Cardiac muscle cell (in vitro differentiated cells and primary cell): Measurements from ENCODE around the gene ULK2. TPM values are rescaled to one million over a fixed set of nuclear protein-coding genes. Genes with fewer than 3 reads are reported as not detected.

Source experiments
- DNase-seq, 2 donors: peaks; one replicate each; pipeline versions ENCODE4 v3.0.0 to v3.0.0-alpha.2; 2010 to 2017; ENCODE audit warnings: low read depth in 1 of 2, low spot score in 1 of 2
- H3K27ac ChIP-seq: fragments of 200-600 bp; sonication (generic); 2 replicates; pipeline ENCODE4 v1.5.1; 2016
- H3K27me3 ChIP-seq: fragments of 200-600 bp; sonication (generic); 2 replicates; pipeline ENCODE4 v1.6.0; 2016; ENCODE audit warnings: control low read depth
- H3K36me3 ChIP-seq: fragments of 200-600 bp; sonication (generic); 2 replicates; pipeline ENCODE4 v1.5.1; 2016; ENCODE audit warnings: control low read depth
- H3K4me1 ChIP-seq: fragments of 200-600 bp; sonication (generic); 2 replicates; pipeline ENCODE4 v1.8.1; 2017; ENCODE audit warnings: low read depth, mild to moderate bottlenecking, mixed run types
- H3K4me3 ChIP-seq: fragments of 200-600 bp; sonication (generic); 2 replicates; pipeline ENCODE4 v1.5.1; 2016; ENCODE audit warnings: mild to moderate bottlenecking
- H3K9me3 ChIP-seq: fragments of 200-600 bp; sonication (generic); 2 replicates; pipeline ENCODE4 v1.5.1; 2017; ENCODE audit warnings: low read depth, mild to moderate bottlenecking, control low read depth
- polyA plus RNA-seq: library from polyadenylated mRNA; unstranded; fragments of >200 nt; fragmentation: Nextera tagmentation; extraction: Ambion mirVana; gene quantifications from 2 replicates; pipeline ENCODE4 v1.2.1, GENCODE V29; 2016
- total RNA-seq: library from RNA; depleted of rRNA; stranded (reverse); fragments of >200 nt; gene quantifications from 2 replicates; pipeline ENCODE4 v1.2.3, GENCODE V29; 2016
- TF ChIP-seq, protein P1 (sequence below): IDR thresholded peaks from 2 replicates; pipeline ENCODE4 v1.5.1; 2012; ENCODE audit warnings: low read depth, mild to moderate bottlenecking, low read length

The ULK2 gene
- total and polyA plus RNA-seq, 2 experiments from 2014 or later, result 13.3 to 24.5 TPM

DNA sequence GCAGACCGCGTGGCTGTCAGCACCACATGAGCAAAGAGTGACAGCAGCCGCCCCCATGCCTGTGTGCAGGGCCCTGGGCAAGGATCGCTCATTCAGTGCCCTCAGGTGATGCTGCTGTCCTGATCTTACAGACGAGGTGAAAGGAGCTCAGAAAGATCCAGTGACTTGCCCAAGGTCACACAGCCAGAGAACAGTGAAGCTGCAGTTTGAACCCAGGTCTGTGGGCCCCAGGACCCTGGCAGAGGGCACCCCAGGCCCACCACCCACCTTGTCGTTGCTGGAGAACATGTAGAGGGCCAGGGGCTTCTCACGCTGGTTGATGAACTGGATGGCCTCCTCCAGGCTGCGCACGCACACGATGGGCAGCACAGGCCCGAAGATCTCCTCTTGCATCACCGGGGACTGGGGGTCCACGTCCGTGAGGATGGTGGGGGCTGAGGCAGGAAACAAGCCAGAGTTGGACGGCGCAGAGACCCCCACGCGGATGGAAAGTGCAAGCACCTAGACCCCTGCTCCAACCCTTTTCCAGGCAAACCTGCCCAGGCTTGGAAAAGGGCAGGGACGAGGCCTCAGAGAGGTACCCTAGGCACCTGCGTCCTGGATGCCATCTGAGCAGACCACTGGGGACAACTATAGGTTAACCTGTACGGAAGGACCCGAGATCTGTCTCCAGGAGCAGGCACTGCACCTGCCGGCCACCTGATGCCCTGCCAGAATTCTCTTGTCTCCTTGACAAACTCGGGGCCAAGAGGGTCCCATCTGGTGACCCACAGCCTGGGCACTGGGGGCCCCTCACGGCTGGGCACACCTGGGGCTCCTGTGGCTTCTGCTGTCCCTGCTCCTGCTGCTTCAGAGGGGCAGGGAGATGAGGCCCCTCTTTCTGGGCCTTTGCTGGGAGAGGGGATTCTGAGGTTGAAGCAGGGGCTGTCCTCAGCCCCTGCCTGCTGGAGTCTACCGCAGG, 128.2 kb downstream of the ULK2 start:
- Histone ChIP-seq H3K4me3 (no peak overlapping the region), H3K27me3 (no peaks in the 10 kb centered on the region), H3K36me3 (no peaks in the 10 kb centered on the region), H3K27ac (no peak overlapping the region), H3K9me3 (no peaks in the 10 kb centered on the region), H3K4me1 (no peaks in the 10 kb centered on the region)
- DNase-seq, result no peak
- TF ChIP-seq, protein P1, sequence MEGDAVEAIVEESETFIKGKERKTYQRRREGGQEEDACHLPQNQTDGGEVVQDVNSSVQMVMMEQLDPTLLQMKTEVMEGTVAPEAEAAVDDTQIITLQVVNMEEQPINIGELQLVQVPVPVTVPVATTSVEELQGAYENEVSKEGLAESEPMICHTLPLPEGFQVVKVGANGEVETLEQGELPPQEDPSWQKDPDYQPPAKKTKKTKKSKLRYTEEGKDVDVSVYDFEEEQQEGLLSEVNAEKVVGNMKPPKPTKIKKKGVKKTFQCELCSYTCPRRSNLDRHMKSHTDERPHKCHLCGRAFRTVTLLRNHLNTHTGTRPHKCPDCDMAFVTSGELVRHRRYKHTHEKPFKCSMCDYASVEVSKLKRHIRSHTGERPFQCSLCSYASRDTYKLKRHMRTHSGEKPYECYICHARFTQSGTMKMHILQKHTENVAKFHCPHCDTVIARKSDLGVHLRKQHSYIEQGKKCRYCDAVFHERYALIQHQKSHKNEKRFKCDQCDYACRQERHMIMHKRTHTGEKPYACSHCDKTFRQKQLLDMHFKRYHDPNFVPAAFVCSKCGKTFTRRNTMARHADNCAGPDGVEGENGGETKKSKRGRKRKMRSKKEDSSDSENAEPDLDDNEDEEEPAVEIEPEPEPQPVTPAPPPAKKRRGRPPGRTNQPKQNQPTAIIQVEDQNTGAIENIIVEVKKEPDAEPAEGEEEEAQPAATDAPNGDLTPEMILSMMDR, result no peak

DNA sequence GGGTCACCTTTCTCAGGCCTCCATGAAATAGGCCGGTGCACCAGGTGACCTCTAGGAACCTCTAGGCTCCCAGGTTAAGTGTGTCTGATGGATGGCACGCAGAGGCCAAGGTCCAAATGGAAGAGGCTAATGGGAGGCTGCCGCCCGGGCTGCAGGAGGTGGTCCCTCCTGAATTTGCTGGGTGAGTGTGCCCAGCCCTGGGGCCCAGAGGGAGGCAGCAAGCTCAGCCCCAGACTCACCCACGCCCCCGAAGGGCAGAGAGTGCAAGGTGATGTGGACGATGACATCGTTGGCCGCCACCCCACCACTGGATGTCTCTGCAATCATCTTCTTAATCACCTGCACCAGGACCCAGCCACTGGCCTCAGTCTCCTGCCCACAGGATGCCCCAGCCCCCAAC, 129.0 kb downstream of the ULK2 start:
- TF ChIP-seq, protein P1, result no peak
- H3K36me3 ChIP-seq, result no peaks in the 10 kb centered on the region
- no peak overlapping the region for H3K27ac ChIP-seq
- H3K4me1 ChIP-seq, result no peaks in the 10 kb centered on the region
- no peaks in the 10 kb centered on the region for H3K27me3 ChIP-seq
- H3K9me3 ChIP-seq, result no peaks in the 10 kb centered on the region
- H3K4me3 ChIP-seq, result no peak overlapping the region
- DNase-seq, result no peak

DNA sequence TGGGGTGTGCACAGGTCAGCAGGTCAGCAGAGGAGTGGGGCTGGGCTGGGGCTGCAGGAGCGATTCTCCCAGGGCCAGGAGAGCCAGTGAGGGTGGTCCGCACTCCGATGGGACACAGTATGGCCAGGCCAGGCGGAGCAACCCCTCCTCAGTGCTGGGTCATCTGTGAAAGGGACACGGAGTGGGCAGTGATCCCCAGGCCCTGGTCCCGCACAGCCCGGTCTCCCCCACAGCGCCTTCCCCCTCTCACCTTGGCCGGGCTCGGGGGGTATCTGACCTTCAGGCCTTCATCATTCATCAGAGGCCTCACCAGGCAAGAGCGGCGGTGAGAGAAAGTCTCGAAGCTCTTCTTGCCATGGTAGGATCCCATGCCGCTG, 129.7 kb downstream of the ULK2 start:
- Histone ChIP-seq H3K27ac (no peak overlapping the region), H3K4me1 (no peaks in the 10 kb centered on the region), H3K36me3 (no peaks in the 10 kb centered on the region), H3K9me3 (no peaks in the 10 kb centered on the region), H3K27me3 (no peaks in the 10 kb centered on the region), H3K4me3 (no peak overlapping the region)
- TF ChIP-seq, protein P1, result no peak
- DNase-seq, result no peak

DNA sequence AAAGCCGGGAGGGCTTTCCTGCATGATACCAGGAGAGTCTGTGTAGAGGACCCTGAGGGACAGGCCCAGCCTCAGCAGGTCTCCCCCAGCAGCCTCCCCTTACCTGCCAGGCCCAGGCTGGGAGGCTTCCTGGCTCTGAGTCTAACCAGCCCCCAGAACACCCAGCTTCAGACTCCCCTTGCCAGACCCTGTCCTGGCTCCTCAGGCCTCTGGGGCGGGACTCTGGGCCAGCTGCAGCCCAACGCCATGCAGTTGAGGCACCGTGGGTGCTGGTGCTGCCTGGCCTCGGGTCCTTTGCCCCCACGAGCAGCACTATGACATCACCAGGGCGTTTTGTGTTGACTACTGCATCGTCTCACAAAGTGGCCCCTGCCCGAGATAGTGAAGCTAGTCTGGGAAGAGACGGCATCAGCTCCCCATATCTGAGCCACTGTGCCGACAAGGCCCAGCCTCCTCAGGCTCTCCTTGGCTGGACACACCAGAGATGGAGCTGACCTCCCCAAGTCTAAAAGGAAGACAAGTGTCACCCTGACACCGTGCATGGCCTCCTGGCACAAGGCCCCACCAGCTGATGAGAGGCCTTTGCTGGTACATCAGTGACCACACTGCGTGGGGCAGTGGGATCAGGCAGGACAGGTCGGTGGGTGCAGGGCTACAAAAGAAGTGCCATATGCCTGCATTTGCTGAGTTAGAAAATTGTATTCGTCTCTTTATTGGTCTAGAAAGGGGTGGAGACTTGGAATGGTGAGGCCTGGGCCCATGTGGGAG, 130.2 kb downstream of the ULK2 start:
- Histone ChIP-seq H3K4me3 (no peak overlapping the region), H3K36me3 (no peaks in the 10 kb centered on the region), H3K27ac (no peak overlapping the region), H3K4me1 (no peaks in the 10 kb centered on the region), H3K9me3 (no peaks in the 10 kb centered on the region), H3K27me3 (no peaks in the 10 kb centered on the region)
- TF ChIP-seq, protein P1, result no peak
- no peak for DNase-seq

DNA sequence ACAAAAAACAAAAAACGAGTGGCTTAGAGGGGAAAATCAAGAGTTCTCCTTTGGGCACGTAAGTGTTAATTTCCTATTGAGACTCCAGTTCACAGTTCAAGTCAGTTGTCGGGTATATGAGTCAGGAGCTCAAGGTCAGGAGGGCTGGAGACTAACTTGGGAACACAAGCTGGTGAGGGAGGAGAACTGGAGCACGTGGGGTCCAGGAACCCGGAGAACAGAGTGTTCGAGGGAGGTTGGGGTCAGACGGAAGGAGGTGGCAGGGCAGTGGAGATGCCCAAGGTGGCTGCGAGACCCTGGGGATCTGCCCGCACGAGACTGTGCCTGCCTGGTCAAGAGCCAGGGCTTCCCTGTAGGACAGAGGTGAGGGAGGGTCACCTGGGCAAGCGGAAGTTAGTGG, 131.7 kb downstream of the ULK2 start:
- H3K27ac ChIP-seq, result no peak overlapping the region
- TF ChIP-seq, protein P1, result no peak

More for the DNA sequence above, 131.7 kb downstream of the ULK2 start:
- H3K27me3 ChIP-seq, result no peaks in the 10 kb centered on the region
- no peak for DNase-seq
- H3K4me1 ChIP-seq, result no peaks in the 10 kb centered on the region
- no peaks in the 10 kb centered on the region for H3K9me3 ChIP-seq
- H3K4me3 ChIP-seq, result no peak overlapping the region
- H3K36me3 ChIP-seq, result no peaks in the 10 kb centered on the region
